ENCODE results near the gene GSX1. TPM values are rescaled to one million over a fixed set of nuclear protein-coding genes. Genes with fewer than 3 reads are reported as not detected.

The GSX1 gene
- total RNA-seq, 1 experiment from 2014 or later: not detected

DNA sequence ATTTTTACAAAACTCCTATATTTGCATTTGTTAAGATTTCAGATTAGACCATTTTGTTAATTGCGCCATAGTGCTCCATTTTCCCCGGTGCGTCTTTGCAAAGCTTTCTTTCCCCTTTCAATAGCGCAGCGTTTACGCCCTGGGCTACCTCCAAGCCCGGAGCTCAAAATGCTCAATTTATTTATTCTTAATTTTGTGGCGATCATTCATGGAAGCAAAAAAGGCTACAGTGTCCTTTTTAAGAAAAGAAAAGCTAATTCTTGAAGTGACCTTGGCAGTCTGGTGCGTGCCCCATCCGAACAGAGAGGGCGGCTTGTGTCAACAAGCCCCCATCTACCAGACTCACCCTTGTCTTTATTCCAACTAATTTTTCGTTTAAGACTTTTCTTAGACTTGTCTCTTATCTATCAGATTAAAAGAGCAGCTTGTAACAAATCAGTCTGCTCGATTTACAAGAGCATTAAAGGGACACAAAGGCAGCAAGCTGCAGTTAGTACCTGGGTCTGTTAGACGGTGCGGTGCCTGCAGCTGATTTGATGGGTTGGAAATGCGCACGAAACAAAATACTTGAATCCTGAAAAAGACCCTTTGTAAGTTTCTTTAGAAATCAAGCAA is 30.1 kb downstream of the GSX1 start:
- H3K9ac ChIP-seq (ENCODE audit: low read length): no peak overlapping the region
- ChIA-PET POLR2A (no interaction called here), CTCF (interaction anchor here (1.0 to 1.2 kb wide), 3 partner anchors 289 to 460 kb away, joined by 3 read pairs; no protein-coding TSS in a partner anchor), RAD21 (ENCODE audit: low non-redundant PET in 1 of 2, low total read pairs in 2 of 2, uncharacterized antibody in 2 of 2, unreplicated experiment in 2 of 2) (no interaction called here)
- TF ChIP-seq TCF7L2 (IDR thresholded peaks at IDR 0.05; ENCODE audit: borderline replicate concordance, extremely low read depth, insufficient read depth, insufficient read length) (no peak), SIN3A (IDR thresholded peaks at IDR 0.05; ENCODE audit: low read depth) (no peak), ELF1 (IDR thresholded peaks at IDR 0.05; ENCODE audit: borderline replicate concordance, low read depth) (no peak), EZH2phosphoT487 (IDR thresholded peaks at IDR 0.05; ENCODE audit: borderline replicate concordance) (no peak), SRF (IDR thresholded peaks at IDR 0.05; ENCODE audit: low read depth) (no peak), CEBPB (IDR thresholded peaks at IDR 0.05; ENCODE audit: low read depth) (no peak), POLR2A (IDR thresholded peaks at IDR 0.05; ENCODE audit: borderline replicate concordance, extremely low read depth, insufficient read depth, insufficient read length) (no peak), ZNF274 (IDR thresholded peaks at IDR 0.05; ENCODE audit: low read depth, low read length) (no peak), CBX3 (IDR thresholded peaks at IDR 0.05; ENCODE audit: low read depth) (no peak), EGR1 (IDR thresholded peaks at IDR 0.05; ENCODE audit: low read depth) (no peak), YY1 (IDR thresholded peaks at IDR 0.05; ENCODE audit: extremely low read depth, insufficient replicate concordance, low read depth, low read length) (no peak), JUND (IDR thresholded peaks at IDR 0.05) (no peak), ZFX (IDR thresholded peaks at IDR 0.05) (no peak), FOSL1 (IDR thresholded peaks at IDR 0.05; ENCODE audit: low read depth) (no peak), SP1 (IDR thresholded peaks at IDR 0.05; ENCODE audit: low read depth) (no peak), RAD21 (IDR thresholded peaks at IDR 0.05; ENCODE audit: low read depth) (no peak)
- TF ChIP-seq, protein P1, sequence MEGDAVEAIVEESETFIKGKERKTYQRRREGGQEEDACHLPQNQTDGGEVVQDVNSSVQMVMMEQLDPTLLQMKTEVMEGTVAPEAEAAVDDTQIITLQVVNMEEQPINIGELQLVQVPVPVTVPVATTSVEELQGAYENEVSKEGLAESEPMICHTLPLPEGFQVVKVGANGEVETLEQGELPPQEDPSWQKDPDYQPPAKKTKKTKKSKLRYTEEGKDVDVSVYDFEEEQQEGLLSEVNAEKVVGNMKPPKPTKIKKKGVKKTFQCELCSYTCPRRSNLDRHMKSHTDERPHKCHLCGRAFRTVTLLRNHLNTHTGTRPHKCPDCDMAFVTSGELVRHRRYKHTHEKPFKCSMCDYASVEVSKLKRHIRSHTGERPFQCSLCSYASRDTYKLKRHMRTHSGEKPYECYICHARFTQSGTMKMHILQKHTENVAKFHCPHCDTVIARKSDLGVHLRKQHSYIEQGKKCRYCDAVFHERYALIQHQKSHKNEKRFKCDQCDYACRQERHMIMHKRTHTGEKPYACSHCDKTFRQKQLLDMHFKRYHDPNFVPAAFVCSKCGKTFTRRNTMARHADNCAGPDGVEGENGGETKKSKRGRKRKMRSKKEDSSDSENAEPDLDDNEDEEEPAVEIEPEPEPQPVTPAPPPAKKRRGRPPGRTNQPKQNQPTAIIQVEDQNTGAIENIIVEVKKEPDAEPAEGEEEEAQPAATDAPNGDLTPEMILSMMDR (IDR thresholded peaks at IDR 0.05 in 2 of 3, conservative IDR thresholded peaks at IDR 0.05 in 1 of 3; ENCODE audit: borderline replicate concordance in 1 of 3, insufficient read depth in 1 of 3, low read depth in 2 of 3, low read length in 2 of 3): no peak
- TF ChIP-seq, protein P2, sequence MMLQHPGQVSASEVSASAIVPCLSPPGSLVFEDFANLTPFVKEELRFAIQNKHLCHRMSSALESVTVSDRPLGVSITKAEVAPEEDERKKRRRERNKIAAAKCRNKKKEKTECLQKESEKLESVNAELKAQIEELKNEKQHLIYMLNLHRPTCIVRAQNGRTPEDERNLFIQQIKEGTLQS (IDR thresholded peaks at IDR 0.05): no peak
- TF ChIP-seq, protein P3, sequence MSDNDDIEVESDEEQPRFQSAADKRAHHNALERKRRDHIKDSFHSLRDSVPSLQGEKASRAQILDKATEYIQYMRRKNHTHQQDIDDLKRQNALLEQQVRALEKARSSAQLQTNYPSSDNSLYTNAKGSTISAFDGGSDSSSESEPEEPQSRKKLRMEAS (IDR thresholded peaks at IDR 0.05): no peak
- TF ChIP-seq, protein P4, sequence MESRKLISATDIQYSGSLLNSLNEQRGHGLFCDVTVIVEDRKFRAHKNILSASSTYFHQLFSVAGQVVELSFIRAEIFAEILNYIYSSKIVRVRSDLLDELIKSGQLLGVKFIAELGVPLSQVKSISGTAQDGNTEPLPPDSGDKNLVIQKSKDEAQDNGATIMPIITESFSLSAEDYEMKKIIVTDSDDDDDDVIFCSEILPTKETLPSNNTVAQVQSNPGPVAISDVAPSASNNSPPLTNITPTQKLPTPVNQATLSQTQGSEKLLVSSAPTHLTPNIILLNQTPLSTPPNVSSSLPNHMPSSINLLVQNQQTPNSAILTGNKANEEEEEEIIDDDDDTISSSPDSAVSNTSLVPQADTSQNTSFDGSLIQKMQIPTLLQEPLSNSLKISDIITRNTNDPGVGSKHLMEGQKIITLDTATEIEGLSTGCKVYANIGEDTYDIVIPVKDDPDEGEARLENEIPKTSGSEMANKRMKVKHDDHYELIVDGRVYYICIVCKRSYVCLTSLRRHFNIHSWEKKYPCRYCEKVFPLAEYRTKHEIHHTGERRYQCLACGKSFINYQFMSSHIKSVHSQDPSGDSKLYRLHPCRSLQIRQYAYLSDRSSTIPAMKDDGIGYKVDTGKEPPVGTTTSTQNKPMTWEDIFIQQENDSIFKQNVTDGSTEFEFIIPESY (IDR thresholded peaks at IDR 0.05; ENCODE audit: extremely low read depth, insufficient replicate concordance, low read length): no peak
- peaks cover 2 to 14% of the 10 kb centered on the region in 2 experiments; a peak in 3 of 4 replicates for H3K4me1 ChIP-seq (ENCODE audit: control insufficient read depth in 1 of 2, insufficient read depth in 2 of 2, low read length in 2 of 2)
- no peak overlapping the region for H2AFZ ChIP-seq (ENCODE audit: low read depth, low read length, poor library complexity, severe bottlenecking)
- no peak for DNase-seq (ENCODE audit: low read depth, low spot score)
- intact Hi-C loops (cut with micrococcal nuclease): no loop called here
- no peaks in the 10 kb centered on the region for H3K9me2 ChIP-seq (ENCODE audit: insufficient read depth)
- no peak overlapping the region for H3K27ac ChIP-seq (ENCODE audit: low read depth, low read length)
- no peaks in the 10 kb centered on the region for H3K9me3 ChIP-seq (ENCODE audit: control insufficient read depth in 1 of 2, insufficient read depth in 1 of 2, low read depth in 1 of 2, low read length in 2 of 2)
- no peaks in the 10 kb centered on the region for H3K79me2 ChIP-seq (ENCODE audit: insufficient read depth, low read length)
- BruUV-seq (replicated peaks): no TSS peak
- no peak overlapping the region for H3K4me2 ChIP-seq (ENCODE audit: low read length)
- no peaks in the 10 kb centered on the region for H4K20me1 ChIP-seq (ENCODE audit: insufficient read depth)
- no peak overlapping the region for H3K4me3 ChIP-seq (replicated peaks in 1 of 2; ENCODE audit: low read depth in 1 of 2, low read length in 2 of 2)
- ATAC-seq: no peak
- no peaks in the 10 kb centered on the region for H3K36me3 ChIP-seq (ENCODE audit: control insufficient read depth in 1 of 2, insufficient read depth in 2 of 2, low read length in 2 of 2)
- H3K27me3 ChIP-seq (ENCODE audit: insufficient read depth, low read length): peaks cover 16% of the 10 kb centered on the region
